ENCODE measurements around the gene TSG101.

The TSG101 gene

GRCh38 chr11:18492888-18493287 lies 33.9 kb downstream of the TSG101 start:
- no peak for DNase-seq (ENCODE audit: low read depth in 2 of 2)

DNA sequence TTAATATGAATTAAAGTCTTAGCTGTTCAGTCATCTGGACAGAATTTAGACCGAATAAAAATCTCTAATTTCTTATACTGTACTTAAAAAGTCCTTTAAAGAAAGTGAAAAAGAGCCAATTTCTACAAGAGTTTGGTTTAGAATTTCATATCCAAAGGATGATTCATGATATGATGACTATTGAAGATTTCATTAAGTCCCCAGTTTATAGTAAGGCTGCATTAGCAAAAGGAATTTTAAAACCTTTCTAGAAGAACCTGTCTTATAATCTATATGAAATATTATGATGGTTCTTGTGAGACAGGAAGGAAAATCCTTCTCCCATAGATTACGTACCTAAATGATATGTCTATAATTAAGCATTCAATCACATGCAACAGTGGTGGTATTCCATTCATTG lies 34.8 kb downstream of the TSG101 start:
- no peak for DNase-seq (ENCODE audit: low read depth in 2 of 2)

DNA sequence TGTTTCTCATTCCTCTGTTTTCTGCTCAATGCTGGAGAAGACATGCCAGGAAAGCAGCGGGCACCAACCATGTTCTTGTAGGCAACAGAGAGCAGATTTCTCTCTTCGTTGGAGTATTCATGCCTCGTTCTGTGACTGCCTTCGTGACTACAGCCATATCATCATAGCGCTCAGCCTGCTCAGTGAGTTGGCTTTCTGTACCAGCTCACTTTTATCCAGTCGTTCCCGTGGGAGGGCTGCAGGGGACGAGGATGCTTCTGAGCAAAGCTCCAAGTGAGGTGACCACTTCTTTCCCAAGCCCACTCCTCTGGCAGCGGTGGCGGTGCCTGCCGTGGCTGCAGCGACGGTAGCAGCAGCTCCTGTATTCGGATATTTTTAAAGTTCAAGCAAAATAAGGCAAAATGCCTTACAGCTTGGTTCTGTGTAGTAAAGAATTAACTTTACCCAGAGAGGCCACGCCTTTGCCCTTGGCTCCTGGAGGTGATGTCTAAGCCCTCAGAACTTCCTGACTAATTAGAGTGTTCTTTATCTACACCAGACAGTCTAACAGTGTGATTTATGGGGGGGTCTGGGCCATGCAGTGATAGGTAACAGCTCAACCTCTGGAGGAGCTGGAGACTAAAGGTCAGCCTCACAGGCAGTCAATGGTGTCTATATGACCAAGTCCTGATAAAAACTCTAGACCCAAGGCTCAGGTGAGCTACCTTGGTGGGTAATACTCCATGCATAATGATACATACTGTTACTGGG lies 35.8 kb downstream of the TSG101 start:
- DNase-seq (ENCODE audit: low read depth in 2 of 2) = no peak

GRCh38 chr11:18490319-18490718 lies 36.4 kb downstream of the TSG101 start:
- DNase-seq (ENCODE audit: low read depth in 2 of 2) = no peak

DNA sequence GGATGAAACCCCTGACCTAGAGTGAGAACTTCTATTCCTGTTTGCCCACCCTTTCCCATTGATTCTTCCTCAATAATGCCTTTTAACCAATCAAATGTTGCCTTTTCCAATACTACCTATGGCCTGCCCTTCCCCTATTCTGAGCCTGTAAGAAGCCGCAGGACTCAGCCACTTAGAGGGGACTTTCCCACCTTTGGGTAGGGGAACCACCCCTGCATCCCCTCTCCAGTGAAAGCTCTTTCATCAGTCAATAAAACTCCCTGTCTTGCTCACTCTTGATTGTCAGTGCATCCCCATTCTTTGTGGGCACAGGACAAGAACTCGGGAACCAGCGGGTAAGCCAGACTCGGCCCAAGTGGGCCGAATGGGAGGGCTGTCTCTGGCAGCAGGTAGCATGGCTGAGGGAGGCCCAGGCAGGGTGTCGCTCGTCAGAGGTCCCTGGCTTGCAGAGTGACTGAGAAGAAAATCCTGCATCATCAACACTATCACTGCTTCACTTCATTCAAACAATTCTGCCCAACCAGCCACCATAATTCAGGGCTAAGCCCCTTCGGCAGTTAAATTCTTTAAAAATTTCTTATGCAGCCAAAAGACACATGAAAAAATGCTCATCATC lies 40.7 kb downstream of the TSG101 start:
- no peak for DNase-seq (ENCODE audit: low read depth in 2 of 2)

GRCh38 chr11:18479063-18479462 lies 47.7 kb downstream of the TSG101 start:
- no peak for DNase-seq (ENCODE audit: low read depth in 2 of 2)

GRCh38 chr11:18472587-18472986 lies 54.2 kb downstream of the TSG101 start:
- no peak for DNase-seq (ENCODE audit: low read depth in 2 of 2)

GRCh38 chr11:18471995-18472394 lies 54.7 kb downstream of the TSG101 start:
- no peak for DNase-seq (ENCODE audit: low read depth in 2 of 2)

DNA sequence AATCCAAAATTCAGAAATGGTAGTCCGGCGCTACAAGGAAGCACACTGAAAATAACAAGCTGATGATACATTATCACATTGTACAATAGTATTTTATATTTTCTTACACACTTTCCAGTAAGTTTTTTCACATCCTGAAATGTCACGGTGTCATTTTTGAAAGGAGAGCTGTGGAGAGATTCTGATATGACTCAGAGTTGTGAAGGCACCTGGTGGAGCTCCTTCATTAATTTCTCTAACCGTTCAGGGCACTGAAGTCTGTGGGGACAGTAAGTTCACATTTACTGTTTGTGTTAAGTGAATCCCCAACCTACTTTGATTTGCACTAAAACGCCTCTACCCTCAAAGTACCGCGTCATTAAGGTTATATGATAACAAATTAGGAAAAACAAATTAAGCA lies 57.8 kb downstream of the TSG101 start:
- DNase-seq (ENCODE audit: low read depth in 2 of 2) = no peak

GRCh38 chr11:18468059-18468458 lies 58.7 kb downstream of the TSG101 start:
- no peak for DNase-seq (ENCODE audit: low read depth in 2 of 2)

DNA sequence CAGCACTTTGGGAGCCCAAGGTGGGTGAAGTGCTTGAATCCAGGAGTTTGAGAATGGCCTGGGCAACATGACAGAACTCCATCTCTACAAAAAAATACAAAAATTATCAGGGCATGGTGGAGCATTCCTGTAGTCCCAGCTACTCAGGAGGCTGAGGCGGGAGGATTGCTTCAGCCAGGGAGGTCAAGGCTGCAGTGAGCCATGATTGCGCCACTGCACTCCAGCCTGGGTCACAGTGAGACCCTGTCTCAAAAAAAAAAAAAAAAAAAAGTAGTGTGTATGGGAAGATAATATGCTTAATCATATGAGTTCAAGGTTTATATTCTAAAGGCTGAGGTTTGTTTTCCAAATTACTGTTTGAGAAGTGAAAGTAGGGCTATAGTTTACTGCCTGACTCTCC lies 60.3 kb downstream of the TSG101 start:
- DNase-seq (ENCODE audit: low read depth in 2 of 2) = no peak

GRCh38 chr11:18463439-18463838 lies 63.3 kb downstream of the TSG101 start:
- DNase-seq (ENCODE audit: low read depth in 2 of 2) = no peak

DNA sequence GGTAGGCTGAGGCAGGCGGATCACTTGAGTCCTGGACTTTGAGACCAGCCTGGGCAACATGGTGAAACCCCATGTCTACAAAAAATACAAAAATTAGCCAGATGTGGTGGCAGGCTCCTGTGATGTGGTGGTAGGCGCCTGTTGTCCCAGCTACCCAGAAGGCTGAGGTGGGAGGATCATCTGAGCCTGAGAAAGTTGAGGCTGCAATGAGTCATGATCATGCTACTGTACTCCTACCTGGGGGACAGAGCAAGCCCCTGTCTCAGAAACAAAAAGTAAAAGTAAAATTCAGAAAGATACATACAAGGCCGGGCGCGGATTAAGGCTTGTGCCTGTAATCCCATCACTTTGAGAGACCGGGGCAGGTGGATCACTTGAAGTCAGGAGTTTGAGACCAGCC lies 64.8 kb downstream of the TSG101 start:
- no peak for DNase-seq (ENCODE audit: low read depth in 2 of 2)

- no peak for DNase-seq (ENCODE audit: low read depth in 2 of 2)
Measured at GRCh38 chr11:18459634-18460033, 67.1 kb downstream of the TSG101 start.

GRCh38 chr11:18457450-18457849 lies 69.3 kb downstream of the TSG101 start:
- no peak for DNase-seq (ENCODE audit: low read depth in 2 of 2)

DNA sequence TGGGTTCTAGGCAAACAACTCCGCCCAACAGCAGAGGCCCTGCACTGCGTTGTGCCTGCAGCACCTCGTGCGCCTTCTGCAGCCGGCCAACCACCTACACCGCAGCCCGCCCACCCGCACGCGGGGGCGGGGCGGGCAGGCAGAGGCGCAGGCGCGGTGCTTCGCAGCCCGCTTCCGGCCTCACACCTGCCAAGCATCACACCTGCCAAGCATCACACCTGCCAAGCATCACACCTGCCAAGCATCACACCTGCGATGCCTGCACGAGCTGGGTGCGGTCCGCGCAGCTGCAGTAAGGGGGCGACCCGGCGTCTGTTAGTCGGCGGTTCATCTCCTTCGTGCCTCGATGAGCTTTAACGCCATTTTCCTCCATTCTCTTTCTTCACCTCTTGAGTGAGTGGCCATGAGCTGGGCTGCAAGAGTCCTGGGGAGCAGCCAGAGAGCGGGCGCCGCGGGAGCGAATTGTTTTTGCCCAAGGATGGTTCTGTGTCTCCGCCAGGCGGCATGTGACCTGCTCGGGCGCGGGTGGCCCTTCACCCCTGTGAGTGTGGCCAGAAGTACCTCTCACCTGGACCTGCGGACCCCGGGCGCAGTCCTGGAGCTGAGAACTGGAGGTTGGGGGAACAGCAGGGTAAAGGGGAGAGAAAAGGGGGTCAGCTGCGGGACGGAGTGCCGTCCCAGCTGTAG lies 70.9 kb downstream of the TSG101 start, which contains the start of gene LDHAL6A:
LDHAL6A (plus strand) TSS at position 171 of the 687 bp plus-strand sequence. CDS start 825 bp downstream, outside the sequence.
- no peak for DNase-seq (ENCODE audit: low read depth in 2 of 2)

DNA sequence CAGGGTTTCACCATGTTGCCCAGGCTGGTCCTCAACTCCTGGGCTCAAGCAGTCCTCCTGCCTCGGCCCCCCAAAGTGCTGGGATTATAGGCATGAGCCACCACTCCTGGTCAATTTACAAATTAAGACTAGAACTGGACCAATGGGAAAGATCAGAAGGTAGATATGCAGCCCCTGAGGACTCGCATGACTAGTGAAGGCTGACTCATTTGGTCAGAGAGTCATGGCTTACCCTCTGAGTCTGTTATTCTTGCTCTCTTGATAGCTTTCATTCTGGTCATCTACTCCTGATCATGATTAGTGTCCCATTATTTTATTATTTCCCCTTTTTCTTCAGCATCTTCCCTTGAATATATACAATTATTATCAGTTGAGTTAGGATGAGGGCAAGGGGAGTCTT lies 73.8 kb downstream of the TSG101 start:
- no peak for DNase-seq (ENCODE audit: low read depth in 2 of 2)

GRCh38 chr11:18449251-18449650 lies 77.5 kb downstream of the TSG101 start:
- no peak for DNase-seq (ENCODE audit: low read depth in 2 of 2)

DNA sequence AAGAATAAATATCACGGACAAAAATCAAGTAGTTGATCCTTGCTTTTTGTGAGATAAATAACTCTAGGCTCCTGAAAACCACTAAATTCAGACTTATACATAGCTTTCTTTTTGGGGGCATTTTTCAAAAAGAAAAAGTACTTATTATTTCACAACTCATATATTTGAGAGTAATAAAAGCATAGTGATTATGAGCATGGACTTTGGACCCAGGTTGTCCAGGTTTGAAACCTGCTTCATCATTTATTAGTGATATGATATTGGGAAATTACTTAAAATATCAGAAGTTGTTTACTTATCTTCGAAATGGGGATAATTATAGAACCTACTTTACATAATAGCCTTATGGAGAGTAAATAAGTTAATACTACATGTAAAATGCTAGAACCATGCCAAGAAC lies 88.1 kb downstream of the TSG101 start:
- no peak for DNase-seq (ENCODE audit: low read depth in 2 of 2)

Measured in fibroblast of skin of left quadriceps (primary cell).